ENCODE data around the gene KIAA0040. TPM values are rescaled to one million over a fixed set of nuclear protein-coding genes. Genes with fewer than 3 reads are reported as not detected.

Gene KIAA0040
- total RNA-seq, 4 donors from 2014 or later: 3.3 to 22.7 (median 10.3) TPM

DNA sequence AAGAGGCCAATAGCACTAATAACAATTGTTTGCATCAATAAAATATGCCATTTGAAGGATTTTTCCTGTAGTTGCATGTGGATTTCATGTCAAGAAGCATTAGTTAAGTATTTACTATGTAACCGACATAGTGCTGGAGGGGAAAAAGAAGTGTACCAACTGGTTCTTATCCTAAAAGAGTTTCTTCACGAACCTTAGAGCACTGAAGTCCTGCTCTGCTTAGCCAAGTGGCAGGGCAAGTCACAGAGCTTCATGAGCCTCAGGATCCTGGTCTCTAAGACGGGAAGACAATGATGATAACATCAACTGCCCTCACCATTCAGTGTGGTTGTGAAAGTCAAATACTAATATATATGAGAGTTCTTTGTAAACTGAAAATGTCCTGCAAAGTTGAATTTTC, 14.1 kb downstream of the KIAA0040 start:
- 33 to 50% methylated on average over 2 to 3 of the region's 3 CpGs for WGBS, 2 donors
- Histone ChIP-seq H3K27ac (no peak overlapping the region), H3K36me3 (peaks cover 0 to 18% (median 0%) of the 10 kb centered on the region in 3 donors), H3K4me1 (peaks cover 4 to 47% (median 8%) of the 10 kb centered on the region in 3 donors), H3K27me3 (peaks cover 0 to 3% (median 0%) of the 10 kb centered on the region in 4 donors), H3K9me3 (no peaks in the 10 kb centered on the region), H3K4me3 (no peak overlapping the region)
- no peak for DNase-seq
- TF ChIP-seq, protein P1, sequence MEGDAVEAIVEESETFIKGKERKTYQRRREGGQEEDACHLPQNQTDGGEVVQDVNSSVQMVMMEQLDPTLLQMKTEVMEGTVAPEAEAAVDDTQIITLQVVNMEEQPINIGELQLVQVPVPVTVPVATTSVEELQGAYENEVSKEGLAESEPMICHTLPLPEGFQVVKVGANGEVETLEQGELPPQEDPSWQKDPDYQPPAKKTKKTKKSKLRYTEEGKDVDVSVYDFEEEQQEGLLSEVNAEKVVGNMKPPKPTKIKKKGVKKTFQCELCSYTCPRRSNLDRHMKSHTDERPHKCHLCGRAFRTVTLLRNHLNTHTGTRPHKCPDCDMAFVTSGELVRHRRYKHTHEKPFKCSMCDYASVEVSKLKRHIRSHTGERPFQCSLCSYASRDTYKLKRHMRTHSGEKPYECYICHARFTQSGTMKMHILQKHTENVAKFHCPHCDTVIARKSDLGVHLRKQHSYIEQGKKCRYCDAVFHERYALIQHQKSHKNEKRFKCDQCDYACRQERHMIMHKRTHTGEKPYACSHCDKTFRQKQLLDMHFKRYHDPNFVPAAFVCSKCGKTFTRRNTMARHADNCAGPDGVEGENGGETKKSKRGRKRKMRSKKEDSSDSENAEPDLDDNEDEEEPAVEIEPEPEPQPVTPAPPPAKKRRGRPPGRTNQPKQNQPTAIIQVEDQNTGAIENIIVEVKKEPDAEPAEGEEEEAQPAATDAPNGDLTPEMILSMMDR (IDR thresholded peaks at IDR 0.05): no peak
- TF ChIP-seq POLR2A (IDR thresholded peaks at IDR 0.05): no peak
- intact Hi-C loops (cut with DNase I): no loop called here

DNA sequence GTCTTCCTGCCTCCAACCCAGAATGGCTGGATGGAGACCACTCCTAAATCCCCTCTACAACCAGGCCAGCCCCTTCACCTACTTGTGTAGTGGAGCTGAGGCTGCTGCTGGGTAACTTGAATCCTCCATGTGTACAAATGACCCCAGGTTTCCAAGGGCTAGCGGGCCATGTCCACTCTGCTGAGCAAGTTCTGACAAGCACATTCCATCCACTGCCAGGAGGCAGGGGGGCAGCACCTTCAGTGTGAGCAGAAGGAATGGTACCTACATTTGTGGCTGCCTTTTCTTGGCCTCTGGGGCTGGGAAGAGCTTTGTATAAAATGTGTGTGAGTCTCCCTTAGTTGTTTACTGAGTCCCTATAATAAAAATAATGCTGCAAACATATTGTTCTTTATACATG, 14.5 kb downstream of the KIAA0040 start:
- Histone ChIP-seq H3K36me3 (peaks cover 0 to 18% (median 0%) of the 10 kb centered on the region in 3 donors), H3K4me3 (no peak overlapping the region), H3K27me3 (peaks cover 0 to 3% (median 0%) of the 10 kb centered on the region in 4 donors), H3K9me3 (no peaks in the 10 kb centered on the region), H3K27ac (no peak overlapping the region), H3K4me1 (peaks cover 4 to 43% (median 8%) of the 10 kb centered on the region in 3 donors)
- intact Hi-C loops (cut with DNase I): no loop called here
- DNase-seq: no peak
- 67 to 100% methylated on average over 1 of the region's 1 CpG for WGBS, 2 donors
- TF ChIP-seq POLR2A (IDR thresholded peaks at IDR 0.05): no peak
- TF ChIP-seq, protein P1 (IDR thresholded peaks at IDR 0.05): no peak

DNA sequence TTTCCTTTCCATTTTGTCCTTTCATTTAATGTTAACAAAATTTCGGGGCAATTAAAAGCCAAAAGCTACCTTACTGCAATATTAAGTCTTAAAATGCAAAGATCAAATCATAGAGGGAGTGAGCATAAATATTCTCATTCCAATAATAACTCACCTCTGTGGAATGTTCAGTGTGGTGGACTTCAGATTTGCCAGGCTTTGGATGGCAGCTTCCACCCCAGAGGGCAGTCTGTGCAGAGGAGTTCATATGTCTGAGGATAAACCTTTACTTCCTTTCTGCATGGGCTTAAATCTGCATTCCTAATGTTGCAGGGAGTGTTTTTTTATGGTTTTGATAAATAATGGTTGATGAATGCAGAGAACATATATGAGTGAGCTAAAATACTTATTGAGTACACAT, 16.3 kb downstream of the KIAA0040 start:
- no peak for DNase-seq
- H3K27ac ChIP-seq: no peak overlapping the region
- 93 to 95% methylated on average over 1 of the region's 1 CpG for WGBS, 2 donors
- intact Hi-C loops (cut with DNase I): no loop called here
- no peak overlapping the region for H3K4me3 ChIP-seq
- H3K36me3 ChIP-seq: peaks cover 0 to 34% (median 0%) of the 10 kb centered on the region in 3 donors
- H3K4me1 ChIP-seq: peaks cover 4 to 30% (median 8%) of the 10 kb centered on the region in 3 donors
- TF ChIP-seq, protein P1 (IDR thresholded peaks at IDR 0.05): no peak
- TF ChIP-seq POLR2A (IDR thresholded peaks at IDR 0.05): no peak
- H3K27me3 ChIP-seq: no peaks in the 10 kb centered on the region
- H3K9me3 ChIP-seq: no peaks in the 10 kb centered on the region

DNA sequence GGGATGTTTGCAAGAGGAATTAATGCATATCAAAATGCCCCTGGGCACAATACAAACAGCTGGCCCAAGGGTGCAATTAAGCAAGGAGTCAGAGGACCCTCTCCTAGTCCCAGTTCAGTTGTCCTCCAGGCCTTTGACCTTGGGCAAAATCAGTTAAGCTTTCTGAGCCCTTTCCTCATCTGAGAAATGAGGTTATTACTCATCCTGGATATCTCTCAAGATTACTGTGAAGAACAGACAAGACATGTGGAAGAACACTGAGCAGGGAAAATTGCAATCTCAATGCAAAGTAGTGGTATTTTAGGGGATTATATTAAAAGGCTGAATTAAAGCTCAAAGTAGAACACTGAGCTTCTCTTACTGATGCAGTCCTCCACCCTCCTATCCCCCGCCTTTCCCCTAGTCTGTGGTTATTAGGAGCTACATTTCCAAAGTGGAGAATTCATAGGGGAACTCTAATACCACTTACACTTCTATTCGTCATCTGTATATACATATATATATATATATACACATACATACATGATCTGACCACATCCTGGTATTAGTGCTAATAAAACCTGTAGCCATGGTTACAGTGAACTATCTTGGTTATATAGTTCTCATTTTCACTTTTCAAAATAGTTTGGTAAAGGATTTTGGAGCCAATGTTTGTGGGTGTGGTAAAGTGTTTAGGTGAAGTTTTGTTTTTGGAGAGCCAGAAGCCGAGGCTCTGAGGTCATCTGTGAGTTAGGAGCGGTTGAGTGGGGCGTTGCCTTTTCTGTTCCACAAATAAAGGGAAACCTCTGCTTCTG, 18.1 kb downstream of the KIAA0040 start:
- TF ChIP-seq, protein P1 (IDR thresholded peaks at IDR 0.05): no peak
- TF ChIP-seq POLR2A (IDR thresholded peaks at IDR 0.05): no peak
- intact Hi-C loops (cut with DNase I): no loop called here
- no peak overlapping the region for H3K27ac ChIP-seq
- H3K36me3 ChIP-seq: peaks cover 0 to 38% (median 0%) of the 10 kb centered on the region in 3 donors
- no peaks in the 10 kb centered on the region for H3K27me3 ChIP-seq
- no peak overlapping the region for H3K4me3 ChIP-seq
- WGBS, 2 donors: 61 to 76% methylated on average over 5 of the region's 5 CpGs
- DNase-seq: no peak
- H3K4me1 ChIP-seq: peaks cover 0 to 23% (median 7%) of the 10 kb centered on the region in 3 donors
- H3K9me3 ChIP-seq: no peaks in the 10 kb centered on the region

DNA sequence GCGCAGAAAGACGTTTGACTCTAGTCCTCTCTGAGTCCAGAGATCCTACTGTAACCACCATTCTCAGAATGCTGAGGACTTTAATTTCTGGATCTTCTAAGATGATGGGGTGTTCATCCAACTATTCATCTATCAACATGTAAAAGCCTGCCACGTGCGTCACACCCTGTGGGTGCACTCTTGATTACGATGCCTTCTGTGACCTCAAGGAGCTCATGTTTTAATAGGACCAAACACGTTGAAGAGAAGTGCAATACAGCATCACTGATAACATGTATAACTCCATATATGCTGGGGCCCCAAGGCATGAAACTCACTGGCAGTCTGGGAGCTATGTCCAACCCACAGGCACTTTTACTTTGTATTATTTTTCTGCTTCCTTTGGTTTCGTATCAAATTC, 19.0 kb downstream of the KIAA0040 start:
- intact Hi-C loops (cut with DNase I): no loop called here
- no peak overlapping the region for H3K4me3 ChIP-seq
- H3K4me1 ChIP-seq: peaks cover 0 to 14% (median 0%) of the 10 kb centered on the region in 3 donors
- TF ChIP-seq POLR2A (IDR thresholded peaks at IDR 0.05): no peak
- TF ChIP-seq, protein P1 (IDR thresholded peaks at IDR 0.05): no peak
- no peaks in the 10 kb centered on the region for H3K27me3 ChIP-seq
- no peak for DNase-seq
- 73 to 83% methylated on average over 7 of the region's 7 CpGs for WGBS, 2 donors
- H3K9me3 ChIP-seq: no peaks in the 10 kb centered on the region
- peaks cover 0 to 46% (median 0%) of the 10 kb centered on the region in 3 donors for H3K36me3 ChIP-seq
- no peak overlapping the region for H3K27ac ChIP-seq
